ENCODE data around the gene CLSTN2.

The CLSTN2 gene

DNA sequence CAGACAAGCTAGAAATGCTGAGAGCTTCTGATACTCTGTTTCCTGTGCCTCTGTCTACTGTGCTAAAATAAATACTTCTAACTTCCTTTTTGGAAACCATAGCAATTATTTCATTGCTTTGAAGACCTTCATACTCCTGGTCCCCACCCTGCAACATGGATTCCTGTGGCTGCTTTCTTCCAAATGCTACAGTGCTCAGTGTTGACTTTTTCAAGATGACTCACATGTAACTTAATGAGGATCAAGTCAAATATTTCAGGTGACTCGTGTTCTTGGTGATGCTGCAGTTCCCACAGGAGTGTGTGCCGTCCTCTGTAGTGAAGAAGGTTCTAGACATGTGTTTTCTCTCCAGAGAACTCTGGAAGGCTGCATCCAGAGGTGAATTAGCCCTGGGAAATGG, 288.6 kb downstream of the CLSTN2 start:
- H3K79me2 ChIP-seq (ENCODE audit: low read length): no peaks in the 10 kb centered on the region
- no peak overlapping the region for H3K4me2 ChIP-seq (ENCODE audit: low read depth, low read length)
- no peak for DNase-seq

DNA sequence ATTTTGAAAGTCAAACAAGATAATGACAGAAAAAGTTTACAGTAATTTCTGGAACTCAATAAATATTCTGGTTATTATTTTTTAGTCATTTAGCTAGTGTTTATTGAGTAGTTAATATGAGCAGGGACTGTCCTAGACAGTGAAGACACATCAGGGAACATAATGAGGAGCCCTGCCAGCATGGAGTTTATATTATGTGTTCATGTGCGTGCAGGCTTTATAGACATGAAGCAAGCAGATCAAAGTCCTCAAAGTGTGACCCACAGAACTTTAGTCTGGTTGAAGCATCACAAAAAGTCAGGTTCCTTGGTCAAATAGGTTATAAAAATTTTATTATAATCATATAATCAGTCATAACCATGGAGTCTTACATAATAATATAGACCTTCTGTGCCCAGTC, 289.3 kb downstream of the CLSTN2 start:
- H3K36me3 ChIP-seq (replicated peaks; ENCODE audit: insufficient read depth, low read length): no peaks in the 10 kb centered on the region
- H3K27me3 ChIP-seq (replicated peaks; ENCODE audit: insufficient read depth, low read length): no peaks in the 10 kb centered on the region
- H4K20me1 ChIP-seq (ENCODE audit: insufficient read depth, low read length): no peaks in the 10 kb centered on the region
- TF ChIP-seq EZH2 (optimal IDR thresholded peaks at IDR 0.05; ENCODE audit: low read depth, low read length): no peak
- no peak overlapping the region for H2AFZ ChIP-seq (ENCODE audit: low read length)
- H3F3A ChIP-seq (ENCODE audit: insufficient read depth, low read length): no peaks in the 10 kb centered on the region
- no peak overlapping the region for H3K4me3 ChIP-seq (ENCODE audit: low read length)
- H3K9me2 ChIP-seq (replicated peaks; ENCODE audit: insufficient read depth, low read length): no peaks in the 10 kb centered on the region
- no peak for DNase-seq
- H3K9me3 ChIP-seq (replicated peaks; ENCODE audit: insufficient read depth, low read length): no peaks in the 10 kb centered on the region
- no peaks in the 10 kb centered on the region for H3K4me1 ChIP-seq (ENCODE audit: low read length)
- no peak overlapping the region for H3K9ac ChIP-seq (ENCODE audit: low read length)
- no peaks in the 10 kb centered on the region for H3K79me2 ChIP-seq (ENCODE audit: low read length)
- H3K4me2 ChIP-seq (ENCODE audit: low read depth, low read length): no peak overlapping the region
- H3K27ac ChIP-seq (ENCODE audit: low read length): no peak overlapping the region

More for the DNA sequence above, 288.6 kb downstream of the CLSTN2 start:
- Histone ChIP-seq H3K4me1 (ENCODE audit: low read length) (no peaks in the 10 kb centered on the region), H3K27ac (ENCODE audit: low read length) (no peak overlapping the region), H4K20me1 (ENCODE audit: insufficient read depth, low read length) (no peaks in the 10 kb centered on the region), H3K9me2 (replicated peaks; ENCODE audit: insufficient read depth, low read length) (no peaks in the 10 kb centered on the region), H2AFZ (ENCODE audit: low read length) (no peak overlapping the region), H3K9me3 (replicated peaks; ENCODE audit: insufficient read depth, low read length) (no peaks in the 10 kb centered on the region), H3K4me3 (ENCODE audit: low read length) (no peak overlapping the region), H3K27me3 (replicated peaks; ENCODE audit: insufficient read depth, low read length) (no peaks in the 10 kb centered on the region), H3K36me3 (replicated peaks; ENCODE audit: insufficient read depth, low read length) (no peaks in the 10 kb centered on the region), H3K9ac (ENCODE audit: low read length) (no peak overlapping the region), H3F3A (ENCODE audit: insufficient read depth, low read length) (no peaks in the 10 kb centered on the region)
- TF ChIP-seq EZH2phosphoT487 (IDR thresholded peaks at IDR 0.05; ENCODE audit: low read length) (no peak), EZH2 (optimal IDR thresholded peaks at IDR 0.05; ENCODE audit: low read depth, low read length) (no peak)
- TF ChIP-seq, protein P1, sequence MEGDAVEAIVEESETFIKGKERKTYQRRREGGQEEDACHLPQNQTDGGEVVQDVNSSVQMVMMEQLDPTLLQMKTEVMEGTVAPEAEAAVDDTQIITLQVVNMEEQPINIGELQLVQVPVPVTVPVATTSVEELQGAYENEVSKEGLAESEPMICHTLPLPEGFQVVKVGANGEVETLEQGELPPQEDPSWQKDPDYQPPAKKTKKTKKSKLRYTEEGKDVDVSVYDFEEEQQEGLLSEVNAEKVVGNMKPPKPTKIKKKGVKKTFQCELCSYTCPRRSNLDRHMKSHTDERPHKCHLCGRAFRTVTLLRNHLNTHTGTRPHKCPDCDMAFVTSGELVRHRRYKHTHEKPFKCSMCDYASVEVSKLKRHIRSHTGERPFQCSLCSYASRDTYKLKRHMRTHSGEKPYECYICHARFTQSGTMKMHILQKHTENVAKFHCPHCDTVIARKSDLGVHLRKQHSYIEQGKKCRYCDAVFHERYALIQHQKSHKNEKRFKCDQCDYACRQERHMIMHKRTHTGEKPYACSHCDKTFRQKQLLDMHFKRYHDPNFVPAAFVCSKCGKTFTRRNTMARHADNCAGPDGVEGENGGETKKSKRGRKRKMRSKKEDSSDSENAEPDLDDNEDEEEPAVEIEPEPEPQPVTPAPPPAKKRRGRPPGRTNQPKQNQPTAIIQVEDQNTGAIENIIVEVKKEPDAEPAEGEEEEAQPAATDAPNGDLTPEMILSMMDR (IDR thresholded peaks at IDR 0.05; ENCODE audit: low read length): no peak

DNA sequence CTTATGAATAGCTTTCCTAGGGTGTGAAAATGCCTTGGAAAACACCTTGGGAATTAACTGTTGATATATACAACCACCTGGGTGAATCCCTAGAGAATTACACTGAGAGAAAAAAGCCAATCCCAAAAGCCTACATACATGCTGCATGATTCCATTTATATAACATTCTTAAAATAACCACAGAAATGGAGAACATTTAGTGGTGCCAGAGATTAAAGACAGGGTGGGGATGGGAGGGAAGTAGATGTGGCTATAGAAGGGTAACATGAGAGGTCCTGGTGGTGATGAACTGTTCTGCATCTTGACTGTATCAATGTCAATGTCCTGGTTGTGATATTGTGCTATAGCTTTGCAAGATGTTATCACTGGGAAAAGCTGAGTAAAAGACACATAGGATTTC, 291.0 kb downstream of the CLSTN2 start:
- no peak overlapping the region for H3K9ac ChIP-seq (ENCODE audit: low read length)
- H3K9me2 ChIP-seq (replicated peaks; ENCODE audit: insufficient read depth, low read length): no peaks in the 10 kb centered on the region
- no peaks in the 10 kb centered on the region for H3K79me2 ChIP-seq (ENCODE audit: low read length)
- H3K4me3 ChIP-seq (ENCODE audit: low read length): no peak overlapping the region
- no peaks in the 10 kb centered on the region for H3K4me1 ChIP-seq (ENCODE audit: low read length)
- H3K4me2 ChIP-seq (ENCODE audit: low read depth, low read length): no peak overlapping the region
- DNase-seq: no peak
- no peak overlapping the region for H3K27ac ChIP-seq (ENCODE audit: low read length)
- H3K9me3 ChIP-seq (replicated peaks; ENCODE audit: insufficient read depth, low read length): no peaks in the 10 kb centered on the region
- H3F3A ChIP-seq (ENCODE audit: insufficient read depth, low read length): no peaks in the 10 kb centered on the region
- H3K27me3 ChIP-seq (replicated peaks; ENCODE audit: insufficient read depth, low read length): no peaks in the 10 kb centered on the region
- no peaks in the 10 kb centered on the region for H4K20me1 ChIP-seq (ENCODE audit: insufficient read depth, low read length)
- TF ChIP-seq, protein P1 (IDR thresholded peaks at IDR 0.05; ENCODE audit: low read length): no peak
- TF ChIP-seq EZH2 (optimal IDR thresholded peaks at IDR 0.05; ENCODE audit: low read depth, low read length) (no peak), EZH2phosphoT487 (IDR thresholded peaks at IDR 0.05; ENCODE audit: low read length) (no peak)
- H3K36me3 ChIP-seq (replicated peaks; ENCODE audit: insufficient read depth, low read length): no peaks in the 10 kb centered on the region
- H2AFZ ChIP-seq (ENCODE audit: low read length): no peak overlapping the region

DNA sequence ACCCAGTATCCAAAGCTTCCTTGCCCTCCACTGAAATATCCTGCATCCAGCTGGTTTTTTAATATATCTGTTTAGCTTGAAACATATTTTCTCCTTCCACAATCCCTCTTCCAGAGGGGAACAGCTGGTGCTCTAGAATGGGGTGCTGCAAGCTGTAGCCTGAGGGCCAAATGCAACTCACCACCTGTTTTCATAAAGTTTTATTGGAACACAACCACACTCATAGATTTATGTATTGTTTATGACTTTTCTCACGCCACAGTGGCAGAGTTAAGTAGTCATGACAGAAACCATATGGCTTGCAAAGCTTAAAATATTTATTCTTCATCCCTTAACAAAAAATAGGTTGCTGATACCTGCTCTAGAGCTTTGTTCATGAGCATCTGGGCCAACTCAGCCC, 298.7 kb downstream of the CLSTN2 start:
- TF ChIP-seq EZH2phosphoT487 (IDR thresholded peaks at IDR 0.05; ENCODE audit: low read length) (no peak), EZH2 (optimal IDR thresholded peaks at IDR 0.05; ENCODE audit: low read depth, low read length) (no peak)
- TF ChIP-seq, protein P1 (IDR thresholded peaks at IDR 0.05; ENCODE audit: low read length): no peak

More for the DNA sequence above, 298.7 kb downstream of the CLSTN2 start:
- no peaks in the 10 kb centered on the region for H3K79me2 ChIP-seq (ENCODE audit: low read length)
- H3K27ac ChIP-seq (ENCODE audit: low read length): no peak overlapping the region
- no peaks in the 10 kb centered on the region for H3K9me2 ChIP-seq (replicated peaks; ENCODE audit: insufficient read depth, low read length)
- H3K27me3 ChIP-seq (replicated peaks; ENCODE audit: insufficient read depth, low read length): no peaks in the 10 kb centered on the region
- H3K9me3 ChIP-seq (replicated peaks; ENCODE audit: insufficient read depth, low read length): no peaks in the 10 kb centered on the region
- no peaks in the 10 kb centered on the region for H3K4me1 ChIP-seq (ENCODE audit: low read length)
- no peak overlapping the region for H3K4me3 ChIP-seq (ENCODE audit: low read length)
- H3K36me3 ChIP-seq (replicated peaks; ENCODE audit: insufficient read depth, low read length): no peaks in the 10 kb centered on the region
- no peaks in the 10 kb centered on the region for H3F3A ChIP-seq (ENCODE audit: insufficient read depth, low read length)
- no peak overlapping the region for H3K4me2 ChIP-seq (ENCODE audit: low read depth, low read length)
- no peak for DNase-seq
- H3K9ac ChIP-seq (ENCODE audit: low read length): no peak overlapping the region
- H2AFZ ChIP-seq (ENCODE audit: low read length): no peak overlapping the region
- H4K20me1 ChIP-seq (ENCODE audit: insufficient read depth, low read length): no peaks in the 10 kb centered on the region

Measured in MM.1S (cell line).